Measurements from ENCODE around the gene ELAVL2.

Gene ELAVL2

DNA sequence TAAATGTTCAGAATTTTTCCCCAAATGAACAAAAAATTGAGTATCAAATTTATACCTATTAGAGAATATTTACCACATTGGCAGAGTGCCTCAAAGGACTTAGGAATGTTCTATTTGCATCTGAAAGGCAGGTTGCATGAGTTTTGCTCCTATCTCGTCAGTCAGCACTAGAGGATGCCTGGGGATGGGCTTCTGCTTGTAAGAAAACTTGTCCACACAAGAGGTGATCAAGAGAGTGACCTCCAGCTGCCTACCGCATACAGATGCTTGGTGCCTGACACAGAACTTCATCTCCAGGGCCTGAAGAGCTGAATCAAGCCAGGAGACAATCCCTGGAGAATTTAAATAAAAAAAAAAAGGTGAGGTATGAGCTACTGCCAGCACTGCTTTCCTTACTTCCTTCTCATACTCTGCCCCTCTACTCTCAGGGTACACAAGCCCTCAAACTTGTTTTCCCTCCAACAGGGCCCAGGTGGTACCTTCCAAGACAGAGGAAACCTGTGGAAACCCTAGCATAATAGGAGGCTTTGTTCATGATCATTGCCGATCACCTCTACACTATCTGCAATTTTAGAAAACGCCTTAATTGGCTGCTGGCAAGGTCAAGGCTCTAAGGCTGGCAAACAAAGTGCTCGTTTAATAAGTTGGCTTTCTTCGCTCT lies 166.6 kb downstream of the ELAVL2 start:
- FAIRE-seq = no peak

DNA sequence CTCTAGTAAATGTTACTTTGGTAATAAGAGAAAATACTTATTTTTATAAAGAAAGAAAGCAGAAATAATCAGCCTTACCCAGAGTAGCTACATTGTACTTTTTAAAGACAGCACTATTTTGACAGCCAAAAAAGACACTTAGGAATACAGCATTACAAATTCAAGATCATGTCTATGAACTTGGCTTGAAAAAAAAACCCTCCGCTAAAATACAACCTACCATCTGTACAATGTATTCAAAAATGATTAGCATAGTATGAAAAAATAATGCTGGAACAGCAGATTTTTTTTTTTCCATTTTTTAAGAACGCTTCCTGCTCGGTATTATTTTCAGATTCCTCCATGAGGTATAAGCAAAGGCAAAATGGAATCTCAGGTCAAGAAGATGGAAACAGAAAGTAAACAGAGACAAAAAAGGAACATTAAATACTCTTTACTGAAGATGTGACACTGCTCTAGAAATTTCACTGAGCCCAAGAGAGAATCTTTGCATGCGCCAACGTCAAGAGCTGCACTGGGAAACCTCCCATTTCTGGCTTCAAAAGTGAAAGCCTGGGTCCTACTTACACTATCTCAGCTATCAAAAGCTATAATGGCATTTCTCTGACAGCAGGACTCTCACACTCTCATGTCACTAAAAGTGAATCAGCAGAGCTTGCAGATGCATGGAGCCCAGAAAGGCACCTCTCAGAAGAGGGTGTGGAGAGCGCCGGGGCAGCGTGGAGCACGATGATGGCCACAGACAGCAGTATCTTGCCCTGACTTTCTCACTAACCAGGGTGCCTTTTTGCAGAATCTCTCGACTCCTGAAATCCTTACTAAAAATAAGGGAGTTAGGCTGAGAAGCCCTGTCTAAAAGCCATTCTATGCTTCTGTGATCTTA lies 167.4 kb downstream of the ELAVL2 start:
- FAIRE-seq = no peak

DNA sequence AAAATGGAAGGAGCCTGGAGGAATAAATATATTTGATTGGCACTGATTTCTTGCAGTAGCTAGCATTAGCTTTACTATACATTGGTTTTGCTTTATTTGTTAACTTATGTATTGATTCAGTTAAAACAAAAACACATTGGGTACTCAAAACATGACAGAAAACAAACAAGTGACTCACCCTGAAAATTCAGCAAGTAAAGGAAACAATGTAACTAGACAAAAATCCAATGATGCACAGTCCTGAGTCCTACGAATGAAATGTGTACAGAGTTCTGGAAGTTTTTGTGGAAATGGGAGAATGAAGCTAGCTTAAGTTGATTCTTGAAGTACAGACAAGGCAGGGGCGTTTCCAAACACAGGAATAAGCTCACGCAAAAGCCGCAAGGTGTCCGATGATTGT lies 175.0 kb downstream of the ELAVL2 start:
- no peak for FAIRE-seq

DNA sequence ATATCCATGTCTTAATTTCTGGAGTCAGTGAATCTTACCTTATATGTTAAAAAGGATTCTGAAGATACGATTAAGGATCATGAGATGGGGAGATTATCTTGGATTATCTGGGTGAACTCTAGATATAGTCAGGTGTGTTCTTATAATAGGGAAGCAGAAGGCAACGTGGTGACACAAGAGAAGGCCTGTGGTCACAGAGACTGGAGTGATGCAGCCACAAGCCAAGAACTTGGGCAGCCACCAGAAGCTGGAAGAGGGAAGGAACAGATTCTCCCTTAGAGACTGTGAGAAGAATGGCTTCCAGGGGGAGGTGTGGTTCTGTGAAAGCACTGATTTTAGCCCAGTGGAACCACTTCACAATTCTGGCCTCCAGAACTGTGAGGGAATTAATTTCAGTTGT lies 177.4 kb downstream of the ELAVL2 start:
- FAIRE-seq = no peak

DNA sequence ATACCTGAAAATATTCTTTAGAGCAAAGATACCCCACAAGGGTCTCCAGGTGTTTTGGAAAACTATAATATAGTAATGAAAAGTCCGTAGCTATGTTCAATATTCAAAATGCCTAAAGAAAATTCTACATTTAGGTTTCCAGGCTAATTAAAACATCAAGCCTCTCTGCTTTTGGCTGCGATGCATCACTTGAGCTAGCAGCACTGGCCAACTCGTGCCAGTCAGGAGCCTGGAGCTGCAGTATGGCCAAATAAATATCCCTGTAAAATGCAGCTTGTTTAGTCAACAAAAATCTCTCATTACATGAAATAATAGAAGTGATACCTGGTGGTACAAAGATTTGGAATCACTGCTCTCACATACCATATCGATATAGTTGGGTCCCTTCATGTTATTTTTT lies 181.1 kb downstream of the ELAVL2 start:
- FAIRE-seq = no peak

DNA sequence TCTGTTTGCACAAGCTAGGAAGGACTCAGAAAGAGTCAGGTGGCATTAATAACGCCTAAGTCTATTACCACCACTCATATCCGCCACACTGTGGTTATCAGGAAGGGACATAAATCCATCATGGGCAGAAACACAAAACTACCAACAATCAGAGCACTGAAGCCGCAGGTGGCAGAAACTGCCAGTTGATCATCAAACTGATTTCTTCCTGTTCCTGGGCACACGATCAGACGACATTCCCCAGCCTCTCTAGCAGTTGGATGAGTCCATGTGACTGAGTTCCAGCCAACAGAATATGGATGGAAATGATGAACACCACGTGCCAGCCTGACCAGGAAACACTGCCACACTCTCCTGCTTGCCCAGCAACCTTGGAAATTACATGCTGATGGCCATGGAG lies 181.7 kb downstream of the ELAVL2 start:
- no peak for FAIRE-seq

DNA sequence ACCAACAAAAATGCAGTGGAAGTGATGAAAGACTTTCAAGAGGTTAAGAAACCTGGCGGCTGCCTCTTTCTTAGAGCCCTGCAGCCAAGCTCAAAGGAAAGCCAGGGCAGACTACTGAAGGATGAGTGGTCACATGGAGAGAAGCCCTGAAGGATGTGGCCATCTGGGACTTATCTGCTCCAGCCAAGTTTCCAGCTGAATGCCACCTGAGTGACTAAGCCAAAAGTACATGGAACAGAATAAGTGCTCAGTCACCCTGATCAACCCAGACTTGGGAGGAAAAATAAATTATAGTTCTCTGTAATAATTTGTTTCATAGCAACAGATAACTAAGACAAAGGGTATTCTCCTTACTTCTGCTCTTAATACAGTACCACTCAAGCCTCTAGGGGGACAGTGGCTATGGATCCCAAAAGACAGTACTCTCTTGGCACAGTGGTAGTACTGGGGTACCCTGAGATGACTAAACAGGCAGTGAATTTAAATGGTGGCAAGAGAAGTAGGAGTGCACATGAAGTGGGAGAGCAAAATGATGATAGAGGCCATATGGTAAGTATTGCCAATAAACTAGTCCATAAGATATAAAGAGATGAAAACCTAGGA lies 182.3 kb downstream of the ELAVL2 start:
- no peak for FAIRE-seq

Measured in colon (tissue), 2 donors.